Left lung (tissue), 14 donors: ENCODE measurements around the gene LRP11. TPM values are rescaled to one million over a fixed set of nuclear protein-coding genes. Genes with fewer than 3 reads are reported as not detected.
A peak's percentile ranks its signal among the peaks of the same experiment; 100 is the strongest.
"Not testable (repeated sequence)": the region's sequence is repeated elsewhere in the genome, so short reads cannot be mapped to it uniquely, and the experiment has no call there.

Source experiments
- ATAC-seq: fragments of 200-7000 bp; cut with Tn5 transposase; one replicate; pipeline ENCODE4 v1.9.1; 2020; ENCODE audit warnings: moderate library complexity
- DNase-seq, 4 donors: peaks; one replicate each; pipeline ENCODE4 v3.0.0-alpha.2; 2013 to 2020
- H3K27ac ChIP-seq, 2 donors: fragments of 200-600 bp; sonication (generic) in 1 of 2; one replicate each; pipeline versions ENCODE4 v1.5.0 to v1.8.0; 2020 to 2021
- H3K27me3 ChIP-seq, 2 donors: fragments of 200-600 bp; sonication (generic) in 1 of 2; one replicate each; pipeline versions ENCODE4 v1.5.0 to v1.8.0; 2020 to 2021
- H3K36me3 ChIP-seq, 2 donors: fragments of 200-600 bp; sonication (generic) in 1 of 2; one replicate each; pipeline versions ENCODE4 v1.5.0 to v1.8.0; 2020 to 2021
- H3K4me1 ChIP-seq, 2 donors: fragments of 200-600 bp; one replicate each; pipeline ENCODE4 v1.8.0; 2021
- H3K4me3 ChIP-seq, 2 donors: fragments of 200-600 bp; sonication (generic) in 1 of 2; one replicate each; pipeline versions ENCODE4 v1.5.0 to v1.8.0; 2020 to 2021; ENCODE audit warnings: mild to moderate bottlenecking in 1 of 2
- H3K9me3 ChIP-seq, 2 donors: fragments of 200-600 bp; sonication (generic) in 1 of 2; one replicate each; pipeline versions ENCODE4 v1.5.0 to v1.8.0; 2020 to 2021
- CTCF ChIP-seq, 2 donors: fragments of 200-600 bp; sonication (generic) in 1 of 2; IDR thresholded peaks; one replicate each; pipeline versions ENCODE4 v1.5.0 to v1.8.0; 2021; ENCODE audit warnings: antibody characterized with exemption in 2 of 2
- intact Hi-C, 2 donors: fragments of 100-400 bp; cut with DNase I; formaldehyde crosslinking; loops; one replicate each; pipeline versions ENCODE4 v1.11.2 to v1.14.2; 2022
- long read RNA-seq, 12 donors: library from polyadenylated mRNA in 2 of 12; unstranded in 2 of 12; transcript quantifications; one replicate each; pipeline ENCODE4 v2.0.0 and lab custom pipeline, GENCODE V29; 2019 to 2026
- polyA plus RNA-seq, 6 donors: library from polyadenylated mRNA; unstranded; fragments of 120-200 nt; gene quantifications; one replicate each; pipeline ENCODE4 v1.2.1, GENCODE V29; 2013; ENCODE audit not compliant: insufficient read length in 6 of 6
- total RNA-seq, 2 donors: library from RNA; stranded (reverse); fragmentation: NEBNext Ultra II Directional; extraction: Animal tissue kit (Norgen Biotek cat#: 25700); gene quantifications; one replicate each; pipeline ENCODE4 v1.2.1, GENCODE V29; 2021
- donor health status: DM: no; HTN: yes; CAD: no.
- donor health status: DM: no; HTN: no; CAD: no.

The LRP11 gene
- total RNA-seq, result 10 to 100 TPM; 40.9 to 42.6 TPM
- polyA plus RNA-seq, result 10 to 100 TPM; 30.1 to 40.3 (median 36.4) TPM
- long read RNA-seq, donor 1, partial matches to known transcripts, result 0 of 5 reads
- long read RNA-seq, donor 1, other reads (novel, unspliced or antisense), result 0 of 5 reads
- long read RNA-seq, donor 2, partial matches to known transcripts, result 0 of 4 reads
- long read RNA-seq, donor 2, other reads (novel, unspliced or antisense), result 0 of 4 reads
- long read RNA-seq, donor 3, partial matches to known transcripts, result 0 of 2 reads
- long read RNA-seq, donor 3, other reads (novel, unspliced or antisense), result 0 of 2 reads
- long read RNA-seq, donor 4, partial matches to known transcripts, result 13 of 18 reads
- long read RNA-seq, donor 4, other reads (novel, unspliced or antisense), result 4 of 18 reads
- long read RNA-seq, donor 5, partial matches to known transcripts, result 0 of 1 reads
- long read RNA-seq, donor 5, other reads (novel, unspliced or antisense), result 0 of 1 reads
- long read RNA-seq, donor 6, transcript LRP11-201 (7 exons, 3,260 nt), result major isoform, 5 of 5 reads
- long read RNA-seq, donor 6, partial matches to known transcripts, result 0 of 5 reads
- long read RNA-seq, donor 6, other reads (novel, unspliced or antisense), result 0 of 5 reads
- long read RNA-seq, donor 7, partial matches to known transcripts, result 0 of 4 reads
- long read RNA-seq, donor 7, other reads (novel, unspliced or antisense), result 0 of 4 reads
- long read RNA-seq, donor 8, transcript LRP11-201 (7 exons, 3,260 nt), result major isoform, 5 of 6 reads
- long read RNA-seq, donor 8, partial matches to known transcripts, result 0 of 6 reads
- long read RNA-seq, donor 8, other reads (novel, unspliced or antisense), result 0 of 6 reads
- long read RNA-seq, donor 9, result 0 reads
- long read RNA-seq, donor 10, partial matches to known transcripts, result 9 of 10 reads
- long read RNA-seq, donor 10, other reads (novel, unspliced or antisense), result 0 of 10 reads
- long read RNA-seq, donor 11, transcript LRP11-201 (7 exons, 3,260 nt), result major isoform, 6 of 7 reads
- long read RNA-seq, donor 11, partial matches to known transcripts, result 0 of 7 reads
- long read RNA-seq, donor 11, other reads (novel, unspliced or antisense), result 0 of 7 reads
- long read RNA-seq, donor 12, partial matches to known transcripts, result 0 of 1 reads
- long read RNA-seq, donor 12, other reads (novel, unspliced or antisense), result 0 of 1 reads

- H3K4me1 ChIP-seq, result peaks cover 6 to 30% of the 10 kb centered on the region in 2 donors
- peak within 1 kb of the TSS; percentile 84 to 92 for H3K27ac ChIP-seq
- no peaks in the 10 kb centered on the region for H3K9me3 ChIP-seq
- ATAC-seq, result peak; percentile 94
- no peaks in the 10 kb centered on the region for H3K36me3 ChIP-seq
- peak within 1 kb of the TSS; percentile 64 to 70 for H3K4me3 ChIP-seq
- no peak for TF ChIP-seq CTCF (IDR thresholded peaks at IDR 0.05)
- DNase-seq, result peak; percentile 78 to 94 (median 87)
- intact Hi-C loops, result no loop called here
- peaks cover 0 to 20% of the 10 kb centered on the region in 2 donors for H3K27me3 ChIP-seq
Measured at GRCh38 chr6:149863698-149864577, at the start of gene LRP11. LRP11 (minus strand) TSS chr6:149864359; CDS start chr6:149864020, 339 bp downstream.

GRCh38 chr6:149913540-149914240, 49.5 kb upstream of the LRP11 start:
- Histone ChIP-seq H3K4me1 (no peaks in the 10 kb centered on the region), H3K36me3 (no peaks in the 10 kb centered on the region), H3K9me3 (peaks cover 0 to 5% of the 10 kb centered on the region in 2 donors), H3K27me3 (no peaks in the 10 kb centered on the region), H3K27ac (no peak overlapping the region), H3K4me3 (no peak overlapping the region)
- DNase-seq (no peak), ATAC-seq (no peak)
- TF ChIP-seq CTCF (IDR thresholded peaks at IDR 0.05), result no peak
- intact Hi-C loops, result no loop called here

- Histone ChIP-seq H3K36me3 (no peaks in the 10 kb centered on the region), H3K9me3 (peaks cover 0 to 10% of the 10 kb centered on the region in 2 donors), H3K4me3 (no peak overlapping the region), H3K4me1 (no peaks in the 10 kb centered on the region), H3K27ac (no peak overlapping the region), H3K27me3 (no peaks in the 10 kb centered on the region)
- intact Hi-C loops, result no loop called here
- ATAC-seq (no peak), DNase-seq (no peak)
- TF ChIP-seq CTCF (IDR thresholded peaks at IDR 0.05), result no peak
Measured at GRCh38 chr6:149913085-149913484, 48.9 kb upstream of the LRP11 start.

GRCh38 chr6:149912680-149913079, 48.5 kb upstream of the LRP11 start:
- H3K27ac ChIP-seq, H3K36me3 ChIP-seq, H3K27me3 ChIP-seq, intact Hi-C loops, H3K4me3 ChIP-seq, DNase-seq, H3K4me1 ChIP-seq, ATAC-seq: not testable (repeated sequence)
- H3K9me3 ChIP-seq, result peaks cover 0 to 13% of the 10 kb centered on the region in 2 donors
